ENCODE data around the gene TBC1D22A. TPM values are rescaled to one million over a fixed set of nuclear protein-coding genes. Genes with fewer than 3 reads are reported as not detected.
"Not testable (repeated sequence)": the region's sequence is repeated elsewhere in the genome, so short reads cannot be mapped to it uniquely, and the experiment has no call there.

Gene TBC1D22A
- total RNA-seq, 8 experiments from 2014 or later, result 6.6 to 31.4 (median 12.3) TPM

DNA sequence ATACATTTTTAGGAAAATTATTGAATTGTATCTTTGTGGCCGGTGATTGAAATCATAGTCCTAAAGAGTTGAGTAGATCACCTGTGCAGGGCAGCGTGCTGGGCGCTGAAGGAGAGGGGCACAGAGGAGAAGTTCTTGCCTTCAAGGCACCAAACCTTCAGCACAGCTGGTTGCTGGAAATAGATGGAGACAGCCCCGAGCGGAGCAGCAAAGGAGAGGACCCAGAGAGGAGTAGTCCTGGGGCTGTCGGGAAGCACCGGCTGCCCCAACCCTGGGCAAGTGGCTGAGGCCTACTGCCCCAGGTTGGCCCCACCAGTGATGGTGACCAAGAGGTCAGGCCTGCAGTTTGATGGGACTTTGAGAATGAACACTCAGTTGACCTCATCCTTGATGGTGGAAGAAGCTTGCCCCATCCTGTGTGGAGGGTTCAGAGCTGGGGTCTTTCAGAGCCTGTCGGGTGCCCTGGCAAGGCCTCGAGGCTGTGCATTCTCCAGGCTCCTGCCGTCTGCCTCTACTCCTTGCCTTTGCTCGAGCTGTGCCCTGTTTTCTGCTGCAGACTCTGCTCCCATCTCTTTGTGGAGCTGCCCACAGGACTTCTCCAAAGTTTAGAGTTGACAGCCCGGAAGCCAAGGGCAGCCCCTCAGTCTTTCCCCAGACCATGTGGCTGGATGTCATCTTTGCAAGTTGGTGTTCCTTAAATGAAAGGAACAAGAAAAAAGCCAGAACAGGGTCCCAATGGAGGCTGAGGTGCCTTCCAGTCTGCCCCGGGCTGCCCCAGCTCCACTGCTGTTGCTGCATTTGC, 285.1 kb downstream of the TBC1D22A start:
- peaks cover 42 to 61% of the 10 kb centered on the region in 2 donors for H3K4me1 ChIP-seq (replicated peaks in 1 of 2)
- no peak overlapping the region for H3K27ac ChIP-seq
- in situ Hi-C loops (cut with MboI; ENCODE audit: low pct_unique_long_range_greater_than_20kb in 2 of 9, low sequenced_read_pairs in 9 of 9, unreplicated experiment in 9 of 9), result no loop called here
- no peak overlapping the region for H3K4me3 ChIP-seq
- WGBS, 10 experiments, result 65 to 100% (median 93%) methylated on average over 3 to 6 of the region's 13 CpGs; no CpG with 5 or more reads in 3 of the 10 experiments
- no peak for ATAC-seq (replicated peaks in 6 of 8)

DNA sequence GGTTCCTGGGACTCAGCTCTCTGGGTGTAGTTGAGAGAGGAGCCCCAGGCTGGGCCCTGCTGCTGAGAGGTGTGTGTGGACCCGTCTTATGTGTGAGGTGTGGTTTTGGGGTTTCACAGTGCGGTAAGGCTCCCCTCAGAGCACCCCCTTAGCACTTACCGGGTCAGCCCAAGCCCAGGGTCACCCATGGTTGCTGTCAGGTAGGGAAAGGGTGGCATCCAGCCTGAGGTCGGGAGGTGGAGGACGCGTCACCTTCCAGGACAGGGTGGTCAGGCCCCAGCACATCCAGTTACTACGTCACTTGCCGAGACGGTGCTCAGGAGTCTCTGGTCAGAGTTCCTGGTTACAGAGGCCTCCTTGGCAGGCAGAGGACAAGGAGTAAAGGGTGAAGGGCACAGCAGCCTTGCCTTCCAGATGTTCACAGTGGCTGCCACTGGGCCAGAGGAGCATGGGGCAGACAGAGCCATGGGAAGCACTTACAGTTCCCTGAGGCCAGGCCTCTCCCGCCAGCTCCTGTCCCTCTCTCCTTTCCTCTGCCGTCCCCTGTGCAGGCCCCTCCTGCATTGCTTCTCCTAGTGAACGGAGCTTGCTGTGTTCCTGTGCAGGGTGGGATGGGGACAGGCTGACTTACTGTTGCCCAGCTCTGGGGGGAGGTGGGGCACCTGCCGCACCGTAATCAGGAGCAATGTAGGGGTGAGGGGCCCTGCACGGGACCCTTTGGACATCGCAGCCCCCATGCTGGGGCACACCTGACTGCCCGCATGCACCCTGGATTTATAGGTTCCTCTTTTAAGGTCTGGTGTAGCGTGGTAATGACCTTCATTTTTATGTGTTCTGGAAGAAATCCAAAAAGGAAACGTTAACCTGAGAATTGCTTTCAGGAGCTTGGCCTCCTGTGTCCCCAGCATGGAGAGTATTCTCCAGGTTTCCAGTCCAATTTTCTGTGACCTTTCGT, 285.9 kb downstream of the TBC1D22A start:
- Histone ChIP-seq H3K27ac (no peak overlapping the region), H3K4me3 (no peak overlapping the region), H3K4me1 (replicated peaks in 1 of 2) (peaks cover 50 to 61% of the 10 kb centered on the region in 2 donors)
- 60 to 100% (median 95%) methylated on average over 1 to 5 of the region's 20 CpGs; no CpG with 5 or more reads in 4 of the 10 experiments for WGBS, 10 experiments
- in situ Hi-C loops (cut with MboI; ENCODE audit: low pct_unique_long_range_greater_than_20kb in 2 of 9, low sequenced_read_pairs in 9 of 9, unreplicated experiment in 9 of 9), result no loop called here
- ATAC-seq (replicated peaks in 6 of 8), result no peak

DNA sequence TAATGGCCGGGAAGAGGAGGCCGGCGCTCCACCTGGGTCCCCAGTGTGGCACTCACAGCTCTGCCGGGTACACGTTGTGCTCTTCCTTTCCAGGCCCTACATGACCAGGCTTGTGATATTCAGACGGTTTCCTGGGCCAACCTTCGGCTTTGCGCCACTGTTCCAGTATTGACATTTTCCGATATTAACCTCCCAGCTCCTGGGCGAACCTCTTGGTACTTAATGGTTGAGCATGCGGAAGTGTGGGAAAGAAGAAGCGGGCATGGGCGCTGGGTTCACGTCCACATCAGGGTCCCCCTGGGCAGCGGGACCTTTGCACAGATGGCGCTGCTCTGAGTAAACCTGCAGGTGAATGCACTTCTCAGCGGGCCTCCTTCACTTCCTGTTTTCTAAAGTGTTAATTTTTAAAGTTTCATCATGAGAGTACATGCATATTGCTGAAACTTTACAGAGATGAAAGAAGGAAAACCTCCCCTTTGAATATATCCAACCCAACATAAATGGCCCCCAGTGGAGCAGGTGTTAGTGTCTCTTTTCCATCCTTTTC, 286.7 kb downstream of the TBC1D22A start:
- in situ Hi-C loops (cut with MboI; ENCODE audit: low pct_unique_long_range_greater_than_20kb in 2 of 9, low sequenced_read_pairs in 9 of 9, unreplicated experiment in 9 of 9), result no loop called here
- H3K4me1 ChIP-seq (replicated peaks in 1 of 2), result peaks cover 50 to 61% of the 10 kb centered on the region in 2 donors
- ATAC-seq (replicated peaks in 6 of 8), result no peak
- H3K27ac ChIP-seq, result no peak overlapping the region
- 76 to 100% (median 94%) methylated on average over 2 to 10 of the region's 17 CpGs; no CpG with 5 or more reads in 3 of the 10 experiments for WGBS, 10 experiments
- H3K4me3 ChIP-seq, result no peak overlapping the region

DNA sequence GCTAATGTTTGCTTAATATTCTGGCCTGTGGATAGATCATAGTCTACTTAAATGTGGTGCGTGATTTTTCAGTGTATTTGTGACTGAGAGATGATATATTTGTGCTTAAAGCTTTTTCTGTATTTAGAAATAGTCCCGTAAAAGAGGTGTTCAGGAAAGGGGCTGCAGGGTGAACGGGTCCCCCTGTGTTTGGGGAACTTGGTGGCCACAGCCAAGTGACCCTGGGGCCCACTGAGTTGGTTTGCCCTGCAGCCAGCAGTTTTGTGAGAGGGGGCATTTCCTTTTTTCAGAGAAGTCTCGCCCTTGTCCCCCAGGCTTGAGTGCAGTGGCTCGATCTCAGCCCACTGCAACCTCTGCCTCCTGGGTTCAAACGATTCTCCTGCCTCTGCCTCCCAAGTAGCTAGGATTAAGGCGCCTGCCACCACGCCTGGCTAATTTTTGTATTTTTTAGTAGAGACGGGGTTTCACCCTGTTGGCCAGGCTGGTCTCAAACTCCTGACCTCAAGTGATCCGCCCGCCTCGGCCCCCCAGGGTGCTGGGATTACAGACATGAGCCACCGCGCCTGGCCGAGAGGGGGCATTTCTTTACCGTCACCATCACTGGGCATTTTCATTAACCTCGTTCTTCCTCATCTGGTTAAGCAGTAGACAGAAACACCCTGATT, 287.4 kb downstream of the TBC1D22A start:
- H3K27ac ChIP-seq; in situ Hi-C loops (cut with MboI; ENCODE audit: low pct_unique_long_range_greater_than_20kb in 2 of 9, low sequenced_read_pairs in 9 of 9, unreplicated experiment in 9 of 9); H3K4me3 ChIP-seq; ATAC-seq (replicated peaks in 6 of 8): not testable (repeated sequence)
- peaks cover 50 to 61% of the 10 kb centered on the region in 2 donors for H3K4me1 ChIP-seq (replicated peaks in 1 of 2)
- WGBS, 10 experiments, result 87 to 100% (median 100%) methylated on average over 1 to 14 of the region's 17 CpGs

DNA sequence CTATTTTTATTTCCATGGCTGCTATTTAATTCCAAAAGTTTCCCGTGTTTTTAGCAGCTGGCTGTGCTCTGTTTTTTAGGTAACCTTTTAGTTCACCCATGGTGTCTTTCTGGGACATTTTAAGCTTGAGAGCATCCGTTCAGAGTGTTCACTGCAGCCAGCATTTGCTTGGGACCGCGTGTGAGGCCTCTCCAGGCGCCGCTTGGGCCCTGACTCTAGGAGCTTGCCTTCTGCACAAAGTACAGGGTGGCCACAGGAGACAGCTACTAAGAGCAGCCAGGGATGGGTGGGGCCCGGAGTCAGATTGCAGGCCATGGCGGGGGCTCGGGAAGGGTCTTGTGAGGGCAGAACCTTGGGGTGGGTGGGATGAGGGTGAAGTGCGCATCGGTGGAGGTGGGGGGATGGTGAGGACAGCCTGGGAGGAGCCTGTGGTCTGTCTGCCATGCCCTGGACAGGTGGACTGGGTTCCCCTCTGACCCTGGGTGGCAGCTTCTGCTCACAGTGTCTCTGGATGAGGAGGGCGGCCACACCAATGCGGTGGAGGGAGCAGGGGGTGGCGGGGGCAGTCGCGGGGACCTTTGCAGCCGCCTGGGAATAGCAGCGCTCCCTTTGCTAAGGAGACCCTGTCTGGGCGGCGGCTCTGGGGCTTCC, 288.1 kb downstream of the TBC1D22A start:
- H3K27ac ChIP-seq, result peak overlapping the region in 1 of 2 donors; percentile 40
- 29 to 83% (median 67%) methylated on average over 1 to 6 of the region's 20 CpGs; no CpG with 5 or more reads in 3 of the 10 experiments for WGBS, 10 experiments
- peaks cover 54 to 55% of the 10 kb centered on the region in 2 donors for H3K4me1 ChIP-seq (replicated peaks in 1 of 2)
- H3K4me3 ChIP-seq, result no peak overlapping the region
- in situ Hi-C loops (cut with MboI; ENCODE audit: low pct_unique_long_range_greater_than_20kb in 2 of 9, low sequenced_read_pairs in 9 of 9, unreplicated experiment in 9 of 9), result no loop called here
- ATAC-seq (replicated peaks in 6 of 8), result no peak

DNA sequence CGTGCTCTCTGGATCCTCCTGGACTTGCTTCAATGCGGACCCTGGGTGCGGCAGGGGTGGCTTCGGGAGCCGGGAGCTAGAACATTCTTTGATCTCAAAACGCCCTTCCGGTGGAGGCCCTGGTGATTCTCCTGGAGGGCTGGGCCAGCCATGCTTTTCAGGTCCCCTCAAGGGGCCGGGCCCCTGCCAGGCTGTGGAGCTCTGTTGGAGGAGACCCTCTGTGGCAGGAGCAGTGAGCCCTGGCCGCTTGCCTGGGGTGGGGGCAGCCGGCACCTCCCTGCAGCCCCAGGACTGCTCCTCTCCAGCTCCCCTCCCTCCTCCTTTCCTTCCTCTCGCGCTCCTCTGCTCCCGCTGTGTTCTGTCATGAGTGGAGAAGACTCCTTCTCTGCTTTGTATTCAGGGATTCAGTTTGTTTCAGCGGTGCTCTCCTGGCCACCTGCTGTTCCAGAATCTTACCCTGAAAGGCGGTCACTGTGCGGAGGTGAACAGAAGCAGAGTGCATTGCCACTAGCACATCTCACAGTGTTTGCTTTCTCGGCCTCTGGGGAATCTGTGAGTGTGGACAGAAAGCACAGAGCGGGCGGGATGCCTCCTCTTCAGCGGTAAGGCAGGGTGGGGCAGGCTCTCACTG, 289.1 kb downstream of the TBC1D22A start:
- Histone ChIP-seq H3K4me3 (no peak overlapping the region), H3K27ac (peak overlapping the region; percentile 68 to 73), H3K4me1 (replicated peaks in 1 of 2) (peaks cover 64 to 65% of the 10 kb centered on the region in 2 donors)
- peak in 5 of 8 experiments; percentile 21 to 47 (median 41) for ATAC-seq (replicated peaks in 6 of 8)
- in situ Hi-C loops (cut with MboI; ENCODE audit: low pct_unique_long_range_greater_than_20kb in 2 of 9, low sequenced_read_pairs in 9 of 9, unreplicated experiment in 9 of 9), result no loop called here
- WGBS, 10 experiments, result 35 to 100% (median 67%) methylated on average over 1 to 10 of the region's 20 CpGs; no CpG with 5 or more reads in 3 of the 10 experiments

DNA sequence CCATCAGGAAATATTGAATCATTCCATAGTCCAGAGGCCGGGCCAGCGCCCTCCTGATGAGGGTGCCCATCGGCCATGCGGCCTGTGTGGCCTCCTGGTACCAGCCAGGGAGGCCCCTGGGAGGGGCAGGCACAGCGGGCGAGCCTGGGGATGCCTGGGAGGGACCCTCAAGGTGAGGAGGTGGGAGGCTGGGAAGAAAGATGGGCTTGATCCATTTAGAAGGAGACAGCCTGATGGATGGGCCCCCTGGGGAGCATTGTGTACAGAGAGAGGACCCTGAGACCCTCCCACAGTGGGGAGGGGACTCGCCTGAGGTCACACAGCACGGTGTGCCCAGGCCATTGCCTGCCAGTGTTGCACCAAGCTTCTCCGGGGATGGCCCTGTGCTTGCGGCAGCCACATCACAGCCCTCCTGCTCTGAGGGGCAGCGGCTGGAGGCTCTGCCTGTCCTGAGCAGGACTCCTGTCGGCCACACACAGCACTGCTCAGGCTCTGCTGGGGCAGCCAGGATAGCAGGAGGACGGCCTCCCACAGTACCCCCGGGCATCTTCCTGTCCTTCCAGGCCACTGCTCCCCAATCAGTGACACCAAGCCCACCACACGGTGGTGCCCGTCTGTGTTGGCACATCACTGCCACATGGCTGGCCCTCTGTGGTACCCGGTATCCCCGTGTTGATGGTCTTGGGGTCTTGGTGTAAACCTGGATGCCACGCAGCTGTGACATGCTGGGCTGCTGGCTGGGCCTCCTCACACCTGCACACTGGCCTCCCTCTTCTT, 290.0 kb downstream of the TBC1D22A start:
- in situ Hi-C loops (cut with MboI; ENCODE audit: low pct_unique_long_range_greater_than_20kb in 2 of 9, low sequenced_read_pairs in 9 of 9, unreplicated experiment in 9 of 9), result no loop called here
- peak in 4 of 8 experiments; percentile 1 to 22 (median 18) for ATAC-seq (replicated peaks in 6 of 8)
- Histone ChIP-seq H3K4me3 (no peak overlapping the region), H3K27ac (peak overlapping the region; percentile 73 to 79), H3K4me1 (replicated peaks in 1 of 2) (peaks cover 66 to 67% of the 10 kb centered on the region in 2 donors)
- 72 to 100% methylated on average over 1 to 4 of the region's 19 CpGs; no CpG with 5 or more reads in 8 of the 10 experiments for WGBS, 10 experiments

DNA sequence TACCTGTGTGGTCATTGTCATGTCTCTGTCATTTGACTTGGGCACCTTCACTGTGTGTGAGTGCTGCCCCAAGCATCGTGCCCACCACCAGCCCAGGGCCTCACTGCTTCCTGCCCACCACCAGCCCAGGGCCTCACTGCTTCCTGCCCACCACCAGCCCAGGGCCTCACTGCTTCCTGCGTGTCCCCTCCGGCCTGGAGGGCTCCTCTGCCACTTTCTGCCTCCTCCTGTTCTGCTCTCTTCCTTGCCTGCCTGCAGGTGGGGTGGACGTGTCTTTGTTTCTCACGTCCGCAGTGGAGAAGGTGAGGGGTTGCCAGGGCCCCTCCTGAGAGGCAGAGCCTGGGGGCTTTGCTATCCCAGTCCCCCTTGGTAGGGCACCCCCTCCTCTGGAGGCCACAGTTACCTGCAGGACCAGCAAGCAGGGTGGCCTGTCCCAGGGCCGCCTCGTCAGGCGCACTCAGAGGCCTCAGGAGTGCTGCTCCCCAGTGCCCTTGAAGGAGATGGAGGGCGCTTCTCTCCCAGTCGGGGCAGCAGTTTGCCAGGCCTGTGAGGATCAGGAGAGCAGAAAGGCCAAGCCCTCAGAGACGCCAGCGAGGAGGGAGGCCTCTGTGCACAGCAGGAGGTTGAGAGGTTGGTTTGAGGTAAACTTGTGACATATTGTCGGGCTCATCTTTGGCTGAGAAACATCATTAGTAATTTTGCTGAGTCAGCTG, 290.7 kb downstream of the TBC1D22A start:
- peak overlapping the region; percentile 34 to 79 for H3K27ac ChIP-seq
- H3K4me1 ChIP-seq (replicated peaks in 1 of 2), result peaks cover 66 to 67% of the 10 kb centered on the region in 2 donors
- in situ Hi-C loops (cut with MboI; ENCODE audit: low pct_unique_long_range_greater_than_20kb in 2 of 9, low sequenced_read_pairs in 9 of 9, unreplicated experiment in 9 of 9), result no loop called here
- no peak overlapping the region for H3K4me3 ChIP-seq
- 100% methylated on average over 1 to 3 of the region's 14 CpGs; no CpG with 5 or more reads in 7 of the 10 experiments for WGBS, 10 experiments
- no peak for ATAC-seq (replicated peaks in 6 of 8)

DNA sequence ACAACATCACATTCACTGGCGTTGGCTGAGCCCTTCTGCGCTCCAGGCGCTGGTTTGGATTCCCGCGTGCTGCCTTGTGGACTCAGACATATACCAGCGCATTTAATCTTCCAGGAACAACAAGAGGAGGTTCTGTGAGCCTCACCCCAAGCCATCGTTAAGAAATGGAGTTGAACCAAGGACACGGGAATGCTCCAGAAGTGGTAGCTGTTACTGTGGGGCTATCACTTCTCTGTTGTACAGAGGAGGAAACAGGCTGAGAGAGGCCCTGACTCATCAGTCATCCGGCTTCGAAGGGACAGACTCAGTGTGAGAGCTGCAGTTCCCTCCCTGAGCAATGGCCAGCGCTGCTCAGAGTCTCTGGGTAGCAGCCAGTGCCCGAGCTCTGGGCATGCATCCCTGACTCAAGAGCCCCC, 291.3 kb downstream of the TBC1D22A start:
- peak in 6 of 8 experiments; percentile 55 to 88 (median 76) for ATAC-seq (replicated peaks in 6 of 8)
- H3K27ac ChIP-seq, result peak overlapping the region; percentile 56 to 79
- 29 to 97% (median 65%) methylated on average over 1 to 10 of the region's 12 CpGs; no CpG with 5 or more reads in 2 of the 10 experiments for WGBS, 10 experiments
- H3K4me3 ChIP-seq, result no peak overlapping the region
- H3K4me1 ChIP-seq (replicated peaks in 1 of 2), result peaks cover 63 to 67% of the 10 kb centered on the region in 2 donors
- in situ Hi-C loops (cut with MboI; ENCODE audit: low pct_unique_long_range_greater_than_20kb in 2 of 9, low sequenced_read_pairs in 9 of 9, unreplicated experiment in 9 of 9), result no loop called here

DNA sequence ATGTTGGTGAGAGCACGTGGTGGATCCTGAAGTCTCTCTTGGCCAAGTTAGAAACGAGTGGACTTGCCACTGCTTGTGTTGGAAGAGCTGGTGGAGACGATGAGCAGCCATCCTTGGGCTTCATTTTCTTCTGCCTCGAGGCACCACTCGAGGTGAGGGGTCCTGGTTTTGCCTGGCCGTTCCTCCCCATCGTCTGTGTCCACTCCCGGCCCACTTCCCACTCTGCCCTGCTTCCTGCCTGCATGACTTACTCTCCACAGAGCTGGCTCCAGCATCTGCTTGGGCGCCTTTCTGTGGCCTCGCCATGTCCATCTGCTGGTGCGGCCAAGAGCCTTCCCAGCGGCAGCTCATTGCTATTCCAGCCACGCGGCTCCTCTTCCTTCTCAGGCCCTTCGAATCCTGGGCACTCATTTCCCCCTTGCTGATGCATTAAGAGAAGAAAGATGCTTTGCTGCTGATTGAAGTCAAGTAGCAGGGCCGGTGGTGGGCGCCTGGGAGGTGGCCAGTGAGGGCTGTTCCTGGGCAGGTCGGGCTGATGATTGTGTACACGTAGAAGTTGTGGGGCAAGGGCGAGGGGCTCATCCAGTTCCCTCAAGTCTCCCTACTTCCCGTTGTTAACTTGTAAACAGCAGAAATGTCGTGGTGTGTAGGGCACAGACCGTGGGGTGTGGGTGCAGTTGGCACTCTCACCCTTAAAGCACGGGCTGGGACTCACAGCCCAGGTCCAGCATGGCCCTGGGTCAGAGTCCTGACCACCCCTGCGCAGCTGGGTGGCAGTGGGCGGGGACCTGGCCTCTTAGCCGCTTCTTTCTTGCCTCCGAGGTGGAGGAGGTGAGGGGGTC, 292.0 kb downstream of the TBC1D22A start:
- in situ Hi-C loops (cut with MboI; ENCODE audit: low pct_unique_long_range_greater_than_20kb in 2 of 9, low sequenced_read_pairs in 9 of 9, unreplicated experiment in 9 of 9), result no loop called here
- Histone ChIP-seq H3K4me3 (no peak overlapping the region), H3K27ac (peak overlapping the region; percentile 56 to 79), H3K4me1 (replicated peaks in 1 of 2) (peaks cover 61 to 67% of the 10 kb centered on the region in 2 donors)
- no peak for ATAC-seq (replicated peaks in 6 of 8)
- WGBS, 10 experiments, result 0 to 100% (median 92%) methylated on average over 1 to 13 of the region's 28 CpGs; no CpG with 5 or more reads in 4 of the 10 experiments

Measured in motor neuron (in vitro differentiated cells).